Omental fat pad (tissue), 4 donors: Measurements from ENCODE around the gene ACAA2. TPM values are rescaled to one million over a fixed set of nuclear protein-coding genes. Genes with fewer than 3 reads are reported as not detected.
"Not testable (repeated sequence)": the region's sequence is repeated elsewhere in the genome, so short reads cannot be mapped to it uniquely, and the experiment has no call there.

Source experiments
- ATAC-seq: fragments of 150-250 bp; one replicate; pipeline ENCODE4 v1.9.1; 2016; ENCODE audit warnings: mild to moderate bottlenecking, moderate library complexity; ENCODE audit not compliant: low FRiP score
- DNase-seq: peaks from one replicate; pipeline ENCODE4 v3.0.0-alpha.2; 2019; ENCODE audit warnings: low spot score
- CTCF ChIP-seq, 3 donors: fragments of 450-650 bp; IDR thresholded peaks; one replicate each; pipeline ENCODE4 v1.5.1; 2016 to 2017; ENCODE audit warnings: antibody characterized with exemption in 3 of 3, mild to moderate bottlenecking in 3 of 3, moderate library complexity in 2 of 3
- total RNA-seq, 4 donors: library from RNA; depleted of rRNA; stranded (reverse); fragments of >200 nt; gene quantifications; one replicate each; pipeline ENCODE4 v1.1.0, GENCODE V29; 2016

Gene ACAA2
- total RNA-seq, 4 donors from 2014 or later = 86.4 to 167 (median 112) TPM

GRCh38 chr18:49839012-49839411 is 25.7 kb upstream of the ACAA2 start:
- DNase-seq = no peak
- TF ChIP-seq CTCF (IDR thresholded peaks at IDR 0.05) = no peak
- ATAC-seq = no peak

- no peak for TF ChIP-seq CTCF (IDR thresholded peaks at IDR 0.05)
- ATAC-seq (no peak), DNase-seq (no peak)
These were observed 25.0 kb upstream of the ACAA2 start for GRCh38 chr18:49838381-49838780.

- no peak for ATAC-seq
- no peak for DNase-seq
These were observed 24.6 kb upstream of the ACAA2 start for GRCh38 chr18:49837889-49838288.

GRCh38 chr18:49837316-49837835 is 24.0 kb upstream of the ACAA2 start:
- not testable (repeated sequence) for DNase-seq, ATAC-seq

More at GRCh38 chr18:49837889-49838288, 24.6 kb upstream of the ACAA2 start:
- no peak for TF ChIP-seq CTCF (IDR thresholded peaks at IDR 0.05)

GRCh38 chr18:49835405-49835804 is 22.1 kb upstream of the ACAA2 start:
- no peak for ATAC-seq
- DNase-seq = no peak
- TF ChIP-seq CTCF (IDR thresholded peaks at IDR 0.05) = no peak

GRCh38 chr18:49834258-49834657 is 20.9 kb upstream of the ACAA2 start:
- no peak for DNase-seq
- no peak for TF ChIP-seq CTCF (IDR thresholded peaks at IDR 0.05)
- no peak for ATAC-seq

- ATAC-seq (no peak), DNase-seq (no peak)
- no peak for TF ChIP-seq CTCF (IDR thresholded peaks at IDR 0.05)
These were observed 20.5 kb upstream of the ACAA2 start for GRCh38 chr18:49833814-49834213.

- TF ChIP-seq CTCF (IDR thresholded peaks at IDR 0.05) = no peak
- no peak for ATAC-seq
- no peak for DNase-seq
These were observed 18.9 kb upstream of the ACAA2 start for GRCh38 chr18:49832221-49832647.
